Right ventricle myocardium superior (tissue), 1 donor: Measurements from ENCODE around the gene MFAP1. TPM values are rescaled to one million over a fixed set of nuclear protein-coding genes. Genes with fewer than 3 reads are reported as not detected.
A peak's percentile ranks its signal among the peaks of the same experiment; 100 is the strongest.
"Not testable (repeated sequence)": the region's sequence is repeated elsewhere in the genome, so short reads cannot be mapped to it uniquely, and the experiment has no call there.

Experiments used
- ATAC-seq: fragments of 200-7000 bp; cut with Tn5 transposase; one replicate; pipeline ENCODE4 v1.9.1; 2020; ENCODE audit warnings: mild to moderate bottlenecking; ENCODE audit not compliant: poor library complexity
- DNase-seq: peaks from one replicate; pipeline ENCODE4 v3.0.0-alpha.2; 2020
- intact Hi-C: fragments of 100-400 bp; cut with DNase I; formaldehyde crosslinking; loops from one replicate; pipeline ENCODE4 v1.11.2; 2022
- long read RNA-seq: library from polyadenylated mRNA; unstranded; transcript quantifications from one replicate; pipeline ENCODE4 v2.0.0, GENCODE V29; 2021
- total RNA-seq: library from RNA; stranded (reverse); fragmentation: NEBNext Ultra II Directional; extraction: Animal tissue kit (Norgen Biotek cat#: 25700); gene quantifications from one replicate; pipeline ENCODE4 v1.2.1, GENCODE V29; 2021
- donor health status: DM: no; HTN: yes; CAD: no; lungs with severe emphysema.

The MFAP1 gene, protein sequence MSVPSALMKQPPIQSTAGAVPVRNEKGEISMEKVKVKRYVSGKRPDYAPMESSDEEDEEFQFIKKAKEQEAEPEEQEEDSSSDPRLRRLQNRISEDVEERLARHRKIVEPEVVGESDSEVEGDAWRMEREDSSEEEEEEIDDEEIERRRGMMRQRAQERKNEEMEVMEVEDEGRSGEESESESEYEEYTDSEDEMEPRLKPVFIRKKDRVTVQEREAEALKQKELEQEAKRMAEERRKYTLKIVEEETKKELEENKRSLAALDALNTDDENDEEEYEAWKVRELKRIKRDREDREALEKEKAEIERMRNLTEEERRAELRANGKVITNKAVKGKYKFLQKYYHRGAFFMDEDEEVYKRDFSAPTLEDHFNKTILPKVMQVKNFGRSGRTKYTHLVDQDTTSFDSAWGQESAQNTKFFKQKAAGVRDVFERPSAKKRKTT
- total RNA-seq: 16.9 TPM
- long read RNA-seq, transcript MFAP1-201 (9 exons, 2,155 nt): major isoform, 30 of 35 reads
- long read RNA-seq, partial matches to known transcripts: 5 of 35 reads
- long read RNA-seq, other reads (novel, unspliced or antisense): 0 of 35 reads

- DNase-seq (peak; percentile 96), ATAC-seq (peak; percentile 97)
- intact Hi-C loops: no loop called here
Observed at GRCh38 chr15:43824302-43825246, at the start of gene MFAP1. Gene MFAP1, minus strand, starts transcription at chr15:43824690. Its CDS starts 121 bp downstream, at chr15:43824569.

DNA sequence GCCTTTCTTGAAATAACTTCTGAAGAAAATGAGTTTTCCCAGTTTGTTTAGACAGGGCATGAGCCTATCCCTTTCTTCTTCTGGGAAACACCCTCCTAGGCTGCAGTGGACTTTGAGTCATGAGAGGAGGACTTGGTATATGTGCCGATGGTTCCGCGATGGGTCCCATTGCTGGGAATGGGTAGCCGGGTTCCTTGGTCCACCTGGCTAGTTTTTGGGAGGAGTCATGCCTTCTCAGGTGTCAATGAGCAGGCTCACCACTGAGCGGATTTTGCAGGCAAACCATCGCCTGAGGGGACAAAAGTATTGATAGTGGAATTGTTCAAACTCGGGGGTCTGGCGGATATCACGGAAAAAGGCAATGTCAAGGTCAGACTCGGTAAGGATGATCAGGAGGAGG lies 49.2 kb upstream of the MFAP1 start:
- ATAC-seq (no peak), DNase-seq (no peak)
- intact Hi-C loops: loop anchor here (10.0 kb wide), 1 partner anchor 191 kb away; no protein-coding TSS in a partner anchor

- no peak for DNase-seq
- intact Hi-C loops: loop anchor here (10.0 kb wide), 1 partner anchor 192 kb away; no protein-coding TSS in a partner anchor
- ATAC-seq: peak; percentile 71
Observed at GRCh38 chr15:43872416-43873020, 48.0 kb upstream of the MFAP1 start.

DNA sequence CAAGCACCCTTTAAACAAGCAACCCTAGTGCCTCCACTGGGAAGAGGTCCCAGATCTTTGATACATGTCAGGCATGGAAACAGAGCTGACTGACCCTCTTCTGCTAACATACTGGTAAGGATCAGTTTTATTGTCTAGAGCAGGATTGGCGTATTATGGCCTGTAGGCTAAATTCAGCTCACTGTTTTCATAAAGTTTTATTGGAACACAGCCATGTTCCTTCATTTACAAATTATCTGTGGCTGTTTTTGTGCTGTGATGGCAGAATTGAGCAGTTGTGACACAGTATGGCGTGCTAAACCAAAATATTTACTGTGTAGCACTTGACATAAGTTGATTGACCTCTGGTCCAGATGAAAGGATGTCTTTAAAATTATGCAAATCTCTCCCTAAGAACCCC lies 47.3 kb upstream of the MFAP1 start:
- peak; percentile 32 for ATAC-seq
- intact Hi-C loops: loop anchor here (10.0 kb wide), 1 partner anchor 193 kb away; no protein-coding TSS in a partner anchor

DNA sequence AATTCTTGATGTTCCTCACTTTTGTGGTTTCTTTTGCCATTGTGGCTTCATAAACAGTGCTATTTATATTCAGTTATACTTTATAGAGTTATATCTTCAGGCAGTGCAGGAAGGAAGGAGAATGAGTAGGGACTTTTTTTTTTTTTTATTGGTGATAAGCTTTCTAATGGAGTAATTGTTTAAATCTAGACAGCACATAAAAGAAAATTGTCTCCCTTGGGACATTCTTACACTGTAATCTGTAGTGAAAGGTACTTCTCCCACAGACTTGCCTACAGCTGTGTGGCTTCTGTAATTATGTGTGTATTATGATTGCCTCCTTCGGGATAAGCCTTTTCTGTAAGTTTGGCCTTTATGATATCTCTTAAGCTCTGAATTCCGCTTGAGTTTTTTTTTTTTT lies 43.9 kb upstream of the MFAP1 start:
- intact Hi-C loops: no loop called here
- DNase-seq (no peak), ATAC-seq (no peak)

More for the DNA sequence above, 47.3 kb upstream of the MFAP1 start:
- DNase-seq: no peak

- no peak for ATAC-seq
- DNase-seq: no peak
- intact Hi-C loops: no loop called here
Observed at GRCh38 chr15:43867096-43867495, 42.6 kb upstream of the MFAP1 start.

DNA sequence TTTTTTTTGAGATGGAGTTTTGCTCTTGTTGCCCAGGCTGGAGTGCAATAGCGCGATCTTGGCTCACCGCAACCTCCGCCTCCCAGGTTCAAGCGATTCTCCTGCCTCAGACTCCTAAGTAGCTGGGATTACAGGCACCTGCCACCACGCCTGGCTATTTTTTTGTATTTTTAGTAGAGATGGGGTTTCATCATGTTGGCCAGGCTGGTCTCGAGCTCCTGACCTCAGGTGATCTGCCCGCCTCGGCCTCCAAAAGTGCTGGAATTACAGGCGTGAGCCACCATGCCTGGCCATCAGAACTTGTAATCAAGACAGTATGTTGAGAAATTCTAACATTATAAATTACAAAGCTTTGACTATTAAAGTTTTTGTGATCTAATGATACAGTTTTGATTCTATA lies 42.1 kb upstream of the MFAP1 start:
- DNase-seq, ATAC-seq, intact Hi-C loops: not testable (repeated sequence)

GRCh38 chr15:43859546-43859945 lies 35.1 kb upstream of the MFAP1 start:
- DNase-seq (no peak), ATAC-seq (no peak)
- intact Hi-C loops: no loop called here

- DNase-seq: no peak
- ATAC-seq: no peak
- intact Hi-C loops: no loop called here
Observed at GRCh38 chr15:43854801-43855200, 30.3 kb upstream of the MFAP1 start.

DNA sequence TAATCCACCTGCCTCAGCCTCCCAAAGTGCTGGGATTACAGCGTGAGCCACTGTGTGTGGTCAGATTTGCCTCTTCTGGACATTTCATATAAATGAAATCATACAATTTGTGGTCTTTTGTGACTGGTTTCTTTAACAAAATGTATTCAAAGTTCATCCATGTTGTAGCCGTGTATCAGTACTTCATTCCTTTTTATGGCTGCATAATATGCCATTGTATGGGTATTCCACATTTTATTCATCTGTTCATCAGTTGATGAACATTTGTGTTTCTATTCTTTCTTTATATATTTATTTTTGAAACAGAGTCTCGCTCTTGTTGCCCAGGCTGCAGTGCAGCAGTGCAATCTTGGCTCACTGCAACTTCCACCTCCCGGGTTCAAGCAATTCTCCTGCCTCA lies 28.1 kb upstream of the MFAP1 start:
- DNase-seq (no peak), ATAC-seq (no peak)
- intact Hi-C loops: no loop called here

DNA sequence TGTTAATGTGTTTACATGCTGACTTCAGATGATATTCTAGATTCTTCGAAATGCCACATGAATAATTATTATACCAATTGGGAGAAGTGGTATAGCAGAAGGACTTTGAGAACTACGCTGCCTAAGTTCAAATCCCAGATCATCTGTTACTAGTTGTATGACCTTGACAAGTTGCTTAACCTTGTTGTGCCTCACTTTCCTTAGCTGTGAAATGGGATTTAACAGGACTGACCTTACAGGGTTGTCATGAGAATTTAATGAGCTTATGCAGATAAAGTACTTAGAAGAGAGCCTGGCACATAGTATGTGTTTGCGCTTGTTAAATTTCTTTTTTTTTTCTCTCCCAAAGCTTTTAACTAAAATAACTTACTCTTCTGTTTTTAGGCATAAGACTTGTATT lies 26.8 kb upstream of the MFAP1 start:
- no peak for DNase-seq
- intact Hi-C loops: no loop called here
- no peak for ATAC-seq

DNA sequence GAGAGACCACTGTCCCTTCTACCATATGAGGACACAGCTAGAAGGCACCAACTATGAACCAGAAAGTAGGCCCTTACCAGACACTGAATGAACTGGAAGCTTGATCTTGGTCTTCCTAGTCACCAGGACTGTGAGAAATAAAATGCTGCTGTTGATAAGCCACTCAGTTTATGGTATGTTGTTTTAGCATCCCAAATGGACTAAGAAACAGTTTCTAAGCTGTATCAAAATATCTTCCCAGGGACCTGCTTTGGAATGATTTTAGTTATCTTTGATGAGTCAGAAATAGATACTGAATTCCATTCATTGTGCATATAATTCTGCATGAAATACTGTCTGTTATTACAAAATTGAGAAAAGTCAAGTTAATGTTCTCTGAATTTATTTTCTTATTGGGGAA lies 20.9 kb upstream of the MFAP1 start:
- ATAC-seq (no peak), DNase-seq (no peak)
- intact Hi-C loops: no loop called here

DNA sequence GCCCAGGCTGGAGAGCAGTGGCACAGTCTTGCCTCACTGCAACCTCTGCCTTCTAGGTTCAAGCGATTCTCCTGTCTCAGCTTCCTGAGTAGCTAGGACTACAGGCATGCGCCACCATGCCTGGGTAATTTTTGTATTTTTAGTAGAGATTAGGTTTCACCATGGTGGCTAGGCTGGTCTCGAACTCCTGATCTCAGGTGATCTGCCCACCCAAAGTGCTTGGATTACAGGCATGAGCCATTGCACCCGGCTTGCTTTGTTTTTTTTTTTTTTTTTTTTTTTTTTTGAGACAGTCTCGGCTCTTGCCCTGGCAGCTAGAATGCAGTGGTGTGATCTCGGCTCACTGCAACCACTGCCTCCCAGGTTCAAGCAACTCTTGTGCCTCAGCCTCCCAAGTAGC lies 8.0 kb upstream of the MFAP1 start:
- DNase-seq, ATAC-seq, intact Hi-C loops: not testable (repeated sequence)

DNA sequence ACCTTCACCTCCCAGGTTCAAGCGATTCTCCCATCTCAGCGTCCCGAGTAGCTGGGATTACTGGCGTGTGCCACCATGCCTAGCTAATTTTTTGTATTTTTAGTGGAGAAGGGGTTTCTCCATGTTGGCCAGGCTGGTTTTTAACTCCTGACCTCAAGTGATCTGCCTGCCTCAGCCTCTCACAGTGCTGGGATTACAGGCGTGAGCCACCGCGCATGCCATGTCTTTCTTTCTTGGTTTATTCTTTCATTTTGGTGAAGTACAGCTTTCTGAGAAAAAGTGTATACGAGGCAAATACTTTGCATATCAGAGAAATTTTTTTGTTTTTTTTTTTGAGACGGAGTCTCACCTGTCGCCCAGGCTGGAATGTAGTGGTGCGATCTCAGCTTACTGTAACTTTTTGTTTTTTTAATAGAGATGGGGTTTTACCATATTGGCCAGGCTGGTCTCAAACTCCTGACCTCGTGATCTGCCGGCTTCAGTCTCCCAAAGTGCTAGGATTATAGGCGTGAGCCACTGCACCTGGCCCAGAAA lies 7.1 kb upstream of the MFAP1 start:
- DNase-seq, intact Hi-C loops, ATAC-seq: not testable (repeated sequence)

GRCh38 chr15:43830691-43831275 lies 6.3 kb upstream of the MFAP1 start:
- DNase-seq, ATAC-seq, intact Hi-C loops: not testable (repeated sequence)

DNA sequence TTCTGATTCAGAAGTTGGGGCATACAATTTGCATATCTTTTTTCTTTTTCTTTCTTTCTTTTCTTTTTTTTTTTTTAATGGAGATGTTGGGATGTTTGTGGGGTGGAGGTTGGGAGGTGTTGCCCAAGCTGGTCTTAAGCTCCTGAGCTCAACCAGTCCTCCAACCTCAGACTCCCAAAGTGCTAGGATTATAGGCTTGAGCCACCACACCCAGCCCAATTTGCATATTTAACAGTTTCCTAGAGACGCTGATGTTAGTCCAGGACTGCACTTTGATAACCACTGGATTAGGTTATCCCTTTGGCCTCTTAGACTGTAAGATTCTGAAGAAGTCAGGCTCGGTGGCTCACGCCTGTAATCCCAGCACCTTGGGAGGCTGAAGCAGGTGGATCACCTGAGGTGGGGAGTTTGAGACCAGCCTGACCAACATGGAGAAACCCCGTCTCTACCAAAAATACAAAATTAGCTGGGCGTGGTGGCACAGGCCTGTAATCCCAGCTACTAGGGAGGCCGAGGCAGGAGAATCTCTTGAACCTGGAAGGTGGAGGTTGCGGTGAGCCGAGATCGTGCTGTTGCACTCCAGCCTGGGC lies 5.6 kb upstream of the MFAP1 start:
- DNase-seq, ATAC-seq, intact Hi-C loops: not testable (repeated sequence)

GRCh38 chr15:43828061-43828657 lies 3.7 kb upstream of the MFAP1 start:
- intact Hi-C loops: no loop called here
- ATAC-seq: no peak
- DNase-seq: no peak
